BJ (cell line): ENCODE results near the gene XRCC4. TPM values are rescaled to one million over a fixed set of nuclear protein-coding genes. Genes with fewer than 3 reads are reported as not detected.
"Not testable (repeated sequence)": the region's sequence is repeated elsewhere in the genome, so short reads cannot be mapped to it uniquely, and the experiment has no call there.

Source experiments
- CTCF ChIA-PET: fragments of 350-600 bp; formaldehyde crosslinking; extraction: SDS; loops from one replicate; lab custom pipeline; 2021; ENCODE audit warnings: antibody characterized with exemption, inconsistent platforms; lab: Yijun Ruan, JAX
- POLR2A ChIA-PET: fragments of 300-600 bp; sonication (Branson Sonifier 250); formaldehyde crosslinking; extraction: SDS; loops from one replicate; lab custom pipeline; 2021; ENCODE audit warnings: antibody characterized with exemption; lab: Charles Lee
- DNase-seq: peaks from one replicate; pipeline ENCODE4 v3.0.0-alpha.2; 2011; ENCODE audit warnings: low read depth
- H3K27me3 ChIP-seq: 2 replicates; pipeline ENCODE4 v1.6.0; 2011; ENCODE audit warnings: low read length; ENCODE audit not compliant: control insufficient read depth, insufficient read depth
- H3K36me3 ChIP-seq: 2 replicates; pipeline ENCODE4 v1.5.1; 2011; ENCODE audit warnings: low read length; ENCODE audit not compliant: control insufficient read depth, insufficient read depth
- H3K4me3 ChIP-seq: 2 replicates; pipeline ENCODE4 v1.5.1; 2011; ENCODE audit warnings: low read depth, mild to moderate bottlenecking, control low read depth, low read length
- CTCF ChIP-seq: IDR thresholded peaks from 2 replicates; pipeline ENCODE4 v1.5.1; 2011; ENCODE audit warnings: low read depth, mild to moderate bottlenecking, control low read depth, inconsistent platforms, low read length, moderate library complexity; ENCODE audit not compliant: insufficient read depth
- polyA plus RNA-seq: library from polyadenylated mRNA; depleted of rRNA; stranded (reverse); fragments of >200 nt; gene quantifications from 2 replicates; pipeline ENCODE4 v1.2.3, GENCODE V29; 2011

Gene XRCC4
- polyA plus RNA-seq, 1 experiment: 1.6 TPM

GRCh38 chr5:83055166-83055565 is 22.2 kb upstream of the XRCC4 start:
- no peak for TF ChIP-seq CTCF
- Histone ChIP-seq H3K4me3 (no peak overlapping the region), H3K27me3 (no peaks in the 10 kb centered on the region), H3K36me3 (peaks cover 3% of the 10 kb centered on the region; the same call in 1 of the 2 replicates)
- no peak for DNase-seq
- ChIA-PET CTCF (interaction anchor here (0.6 to 1.5 kb wide), 3 partner anchors 375 to 1266 kb away, joined by 3 to 4 read pairs (median 3); no protein-coding TSS in a partner anchor), POLR2A (no interaction called here)

- ChIA-PET POLR2A (no interaction called here), CTCF (interaction anchor here (0.6 kb wide), 1 partner anchor 8 kb away, joined by 3 read pairs; no protein-coding TSS in a partner anchor)
- peaks cover 4% of the 10 kb centered on the region for H3K36me3 ChIP-seq
- no peak overlapping the region for H3K4me3 ChIP-seq
- no peaks in the 10 kb centered on the region for H3K27me3 ChIP-seq
- no peak for TF ChIP-seq CTCF
- no peak for DNase-seq
Observed at GRCh38 chr5:83058726-83059125, 18.6 kb upstream of the XRCC4 start.

GRCh38 chr5:83059341-83059740 is 18.0 kb upstream of the XRCC4 start:
- Histone ChIP-seq H3K36me3 (peaks cover 4% of the 10 kb centered on the region), H3K4me3 (no peak overlapping the region), H3K27me3 (no peaks in the 10 kb centered on the region)
- ChIA-PET POLR2A (no interaction called here), CTCF (interaction anchor here (0.6 kb wide), 2 partner anchors 9 to 334 kb away, joined by 3 read pairs; no protein-coding TSS in a partner anchor)
- DNase-seq: no peak
- TF ChIP-seq CTCF: no peak

- DNase-seq: no peak
- CTCF ChIA-PET: no interaction called here
- H3K27me3 ChIP-seq: no peaks in the 10 kb centered on the region
- no peak for TF ChIP-seq CTCF
- POLR2A ChIA-PET: no interaction called here
- H3K36me3 ChIP-seq: no peaks in the 10 kb centered on the region
- no peak overlapping the region for H3K4me3 ChIP-seq
Observed at GRCh38 chr5:83066548-83067110, 10.7 kb upstream of the XRCC4 start.

- CTCF ChIA-PET: not testable (repeated sequence)
Observed at GRCh38 chr5:83067377-83067776, 10.0 kb upstream of the XRCC4 start.

More at GRCh38 chr5:83067377-83067776, 10.0 kb upstream of the XRCC4 start:
- H3K36me3 ChIP-seq, DNase-seq, H3K4me3 ChIP-seq, H3K27me3 ChIP-seq, POLR2A ChIA-PET: not testable (repeated sequence)
